GM21529 (cell line): ENCODE results near the gene SPATA31C1.
"Not testable (repeated sequence)": the region's sequence is repeated elsewhere in the genome, so short reads cannot be mapped to it uniquely, and the experiment has no call there.

Source experiments
- ATAC-seq: cut with Tn5 transposase; IDR thresholded peaks from one replicate; pipeline ENCODE4 v1.9.1; 2021; ENCODE audit not compliant: unreplicated experiment

Gene SPATA31C1

GRCh38 chr9:87934444-87934843 lies 16.7 kb downstream of the SPATA31C1 start:
- not testable (repeated sequence) for ATAC-seq

GRCh38 chr9:87937352-87937751 lies 19.6 kb downstream of the SPATA31C1 start:
- not testable (repeated sequence) for ATAC-seq

DNA sequence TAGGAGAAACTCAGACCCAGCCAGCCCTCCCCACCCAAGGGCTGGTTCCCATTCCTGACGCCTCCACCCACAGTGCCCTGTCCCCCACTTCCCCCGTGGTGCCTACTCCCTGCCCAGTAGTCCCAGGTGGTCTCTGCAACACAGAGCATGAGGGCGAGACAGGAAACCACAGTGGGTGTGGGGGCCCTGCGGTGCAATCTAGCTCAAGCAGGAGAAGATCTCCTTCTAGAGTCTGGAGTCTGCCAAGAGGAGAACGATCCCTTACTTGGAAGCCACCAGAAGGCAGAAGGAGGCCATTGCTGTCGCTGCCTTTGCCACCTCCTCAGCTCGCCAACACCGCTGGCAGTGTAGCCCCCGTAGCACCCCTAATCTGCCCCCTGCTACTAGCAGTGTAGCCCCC lies 20.2 kb downstream of the SPATA31C1 start:
- not testable (repeated sequence) for ATAC-seq

GRCh38 chr9:87938336-87938735 lies 20.6 kb downstream of the SPATA31C1 start:
- ATAC-seq: not testable (repeated sequence)

DNA sequence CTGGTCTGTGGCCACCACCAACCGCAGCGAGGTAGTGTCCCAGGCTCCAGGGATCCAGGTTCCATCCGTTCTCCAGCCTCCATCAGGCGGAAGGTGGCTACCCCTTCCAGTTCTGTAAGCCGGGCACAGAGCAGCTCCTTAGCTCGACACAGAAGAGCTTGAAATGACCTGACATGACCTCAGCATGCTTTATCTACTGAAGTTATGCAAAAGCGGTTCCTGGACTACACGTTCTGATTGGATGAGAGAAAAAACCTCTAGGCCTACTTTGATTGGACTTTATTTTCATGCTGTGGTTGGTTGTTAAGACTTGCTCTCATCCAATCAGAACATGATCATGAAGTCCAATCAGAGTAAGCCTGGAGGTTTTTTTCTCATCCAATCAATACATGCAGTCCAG lies 21.3 kb downstream of the SPATA31C1 start:
- ATAC-seq: not testable (repeated sequence)

GRCh38 chr9:87944096-87944495 lies 26.3 kb downstream of the SPATA31C1 start:
- ATAC-seq: no peak

- ATAC-seq: no peak
Measured at GRCh38 chr9:87944682-87945081, 26.9 kb downstream of the SPATA31C1 start.

DNA sequence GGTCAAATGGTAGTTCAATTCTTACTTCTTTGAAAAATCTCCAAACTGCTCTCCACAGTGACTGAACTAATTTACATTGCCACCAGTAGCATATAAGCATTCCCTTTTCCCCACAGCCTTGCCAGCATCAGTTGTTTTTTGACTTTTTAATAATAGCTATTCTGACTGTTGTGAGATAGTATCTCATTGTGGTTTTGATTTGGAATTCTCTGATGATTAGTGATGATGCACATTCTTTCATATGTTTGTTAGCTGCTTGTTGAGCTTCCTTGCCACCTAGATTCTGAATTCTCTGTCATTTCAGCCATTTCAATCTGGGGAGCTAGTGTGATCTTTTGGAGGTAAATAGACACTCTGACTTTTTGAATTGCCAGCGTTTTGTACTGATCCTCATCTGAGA lies 32.5 kb downstream of the SPATA31C1 start:
- ATAC-seq: no peak

- ATAC-seq: no peak
Measured at GRCh38 chr9:87950765-87951488, 33.2 kb downstream of the SPATA31C1 start.

- no peak for ATAC-seq
Measured at GRCh38 chr9:87954230-87954629, 36.5 kb downstream of the SPATA31C1 start.

DNA sequence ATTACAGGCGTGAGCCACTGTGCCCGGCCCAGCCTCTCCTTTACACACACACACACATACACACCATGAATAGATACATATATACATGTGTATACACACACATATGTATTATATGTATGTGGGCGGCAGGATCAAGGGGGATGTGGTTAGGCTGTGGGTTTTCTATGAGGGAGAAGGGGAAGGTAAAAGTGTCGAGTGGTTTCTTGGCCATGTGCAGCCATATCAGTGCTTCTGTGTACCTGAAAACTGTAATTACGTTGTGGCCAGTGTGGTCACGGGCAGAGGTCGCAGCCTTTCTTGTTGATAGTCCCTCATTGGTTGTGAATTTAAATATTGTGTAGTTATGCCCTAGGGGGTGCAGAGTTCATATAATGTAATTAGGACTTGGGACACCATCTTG lies 40.1 kb downstream of the SPATA31C1 start:
- no peak for ATAC-seq

- ATAC-seq: no peak
Measured at GRCh38 chr9:87958591-87958990, 40.8 kb downstream of the SPATA31C1 start.

DNA sequence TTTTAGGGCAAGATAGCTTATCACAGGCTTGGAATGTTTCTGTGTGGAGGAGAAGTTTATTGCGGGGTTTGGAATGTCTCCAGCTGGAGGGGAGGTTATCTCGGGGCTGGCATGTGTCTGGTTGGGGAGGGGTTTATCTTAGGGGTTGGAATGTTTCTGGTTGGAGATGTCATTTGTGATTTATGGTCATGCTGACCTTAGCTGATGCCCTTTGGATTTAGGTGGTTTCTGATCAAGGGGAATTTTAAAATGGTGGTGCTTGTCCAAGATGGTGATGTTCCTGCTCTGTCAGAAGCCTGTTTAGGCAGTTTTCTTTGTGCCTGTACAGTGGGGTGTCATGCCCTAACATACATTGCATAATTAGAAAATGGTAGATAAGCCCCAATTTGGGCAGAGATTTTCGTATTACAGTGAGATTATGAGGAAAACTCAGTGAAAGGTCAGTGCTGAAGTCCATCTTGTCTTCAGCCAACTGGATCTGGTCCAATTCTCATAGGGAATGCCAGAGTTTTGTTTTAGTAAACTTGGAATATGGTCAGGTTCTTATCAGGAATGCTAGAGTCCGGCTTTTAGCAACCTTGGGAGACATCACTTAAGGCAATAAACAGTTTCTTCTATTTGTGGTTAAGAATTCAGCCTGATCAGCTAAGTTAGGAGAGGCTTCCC lies 42.3 kb downstream of the SPATA31C1 start:
- ATAC-seq: no peak

DNA sequence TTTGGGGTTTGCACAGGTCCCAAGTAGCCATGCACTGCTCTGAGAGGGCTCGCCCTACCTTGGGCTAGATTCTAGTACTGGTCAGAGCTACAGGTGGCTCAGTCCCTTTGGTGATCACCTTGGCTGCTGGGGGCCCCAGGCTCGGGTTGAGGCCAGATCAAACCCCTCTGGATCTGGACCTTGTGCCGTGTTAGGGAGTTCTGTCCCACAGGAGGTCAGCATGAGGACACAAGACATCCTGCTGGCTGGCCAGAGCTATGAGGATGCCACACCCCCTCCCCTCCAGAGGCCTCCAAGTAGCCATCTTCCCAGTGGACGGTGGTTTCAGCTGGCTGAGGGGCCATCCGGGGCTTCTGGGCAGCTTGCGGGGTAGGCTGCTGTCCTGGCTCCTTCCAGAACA lies 46.0 kb downstream of the SPATA31C1 start:
- no peak for ATAC-seq

- ATAC-seq: no peak
Measured at GRCh38 chr9:87964826-87965225, 47.1 kb downstream of the SPATA31C1 start.

- ATAC-seq: no peak
Measured at GRCh38 chr9:87968155-87968554, 50.4 kb downstream of the SPATA31C1 start.

GRCh38 chr9:87970602-87971001 lies 52.8 kb downstream of the SPATA31C1 start:
- no peak for ATAC-seq

DNA sequence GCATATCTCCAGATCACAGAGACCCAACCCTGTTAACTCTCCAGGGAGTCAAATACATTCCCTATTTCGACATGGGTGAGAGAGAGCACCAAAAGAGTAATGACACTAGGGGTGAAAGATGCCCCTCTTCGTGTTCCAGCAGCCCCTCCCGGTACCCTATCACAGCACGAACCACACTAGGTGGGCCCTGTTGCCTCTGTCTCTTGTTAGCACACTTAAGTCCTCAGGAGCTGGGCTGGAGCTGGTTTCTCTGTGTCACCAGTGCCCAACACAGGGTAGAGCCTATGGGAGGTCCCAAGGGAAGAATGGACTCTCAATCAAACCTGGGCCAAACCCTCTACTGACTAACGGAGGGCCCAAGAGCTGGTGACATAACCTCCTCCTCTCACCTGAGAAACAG lies 55.4 kb downstream of the SPATA31C1 start:
- no peak for ATAC-seq
